Measurements from ENCODE around the gene CPS1.

Gene CPS1

GRCh38 chr2:210713122-210713521 lies 156.7 kb downstream of the CPS1 start:
- no peak for DNase-seq

- DNase-seq = no peak
Measured at GRCh38 chr2:210715560-210716082, 159.2 kb downstream of the CPS1 start.

- no peak for DNase-seq
Measured at GRCh38 chr2:210718503-210718902, 162.1 kb downstream of the CPS1 start.

GRCh38 chr2:210722092-210722491 lies 165.7 kb downstream of the CPS1 start:
- no peak for DNase-seq

GRCh38 chr2:210727549-210727948 lies 171.2 kb downstream of the CPS1 start:
- no peak for DNase-seq
